ENCODE results near the gene SEMA3G.

Gene SEMA3G

GRCh38 chr3:52404391-52404790 lies 40.5 kb downstream of the SEMA3G start:
- Histone ChIP-seq H4K20me1 (ENCODE audit: control insufficient read depth, insufficient read depth, low read depth, low read length) (peaks cover 3% of the 10 kb centered on the region; the same call in 1 of the 2 replicates), H3K9me3 (ENCODE audit: control insufficient read depth, insufficient read depth, low read length) (no peaks in the 10 kb centered on the region), H3K4me2 (ENCODE audit: low read length) (no peak overlapping the region), H3K4me1 (ENCODE audit: control insufficient read depth, low read length) (peaks cover 12% of the 10 kb centered on the region), H3K9me2 (replicated peaks; ENCODE audit: control insufficient read depth, low read length) (no peaks in the 10 kb centered on the region), H3K36me3 (ENCODE audit: control insufficient read depth, low read length) (peaks cover 83% of the 10 kb centered on the region), H3F3A (ENCODE audit: control insufficient read depth, insufficient read depth) (no peaks in the 10 kb centered on the region), H3K27ac (ENCODE audit: low read depth, low read length) (no peak overlapping the region), H3K4me3 (ENCODE audit: low read length) (no peak overlapping the region), H3K79me2 (ENCODE audit: control insufficient read depth, low read length) (peaks cover 24% of the 10 kb centered on the region), H3K27me3 (ENCODE audit: control insufficient read depth, low read length) (no peaks in the 10 kb centered on the region)
- no peak for TF ChIP-seq CTCF (IDR thresholded peaks at IDR 0.05; ENCODE audit: low read depth, low read length, poor library complexity, severe bottlenecking)
- no peak for TF ChIP-seq EZH2phosphoT487 (IDR thresholded peaks at IDR 0.05; ENCODE audit: borderline replicate concordance, low read length)

GRCh38 chr3:52403955-52404354 lies 40.9 kb downstream of the SEMA3G start:
- no peaks in the 10 kb centered on the region for H3F3A ChIP-seq (ENCODE audit: control insufficient read depth, insufficient read depth)
- H3K36me3 ChIP-seq (ENCODE audit: control insufficient read depth, low read length): peaks cover 83% of the 10 kb centered on the region
- H3K4me2 ChIP-seq (ENCODE audit: low read length): no peak overlapping the region
- TF ChIP-seq CTCF (IDR thresholded peaks at IDR 0.05; ENCODE audit: low read depth, low read length, poor library complexity, severe bottlenecking): no peak
- no peak for TF ChIP-seq EZH2phosphoT487 (IDR thresholded peaks at IDR 0.05; ENCODE audit: borderline replicate concordance, low read length)
- peaks cover 8% of the 10 kb centered on the region for H3K4me1 ChIP-seq (ENCODE audit: control insufficient read depth, low read length)
- peaks cover 20% of the 10 kb centered on the region for H3K79me2 ChIP-seq (ENCODE audit: control insufficient read depth, low read length)
- no peaks in the 10 kb centered on the region for H3K9me2 ChIP-seq (replicated peaks; ENCODE audit: control insufficient read depth, low read length)
- no peak overlapping the region for H3K27ac ChIP-seq (ENCODE audit: low read depth, low read length)
- H3K4me3 ChIP-seq (ENCODE audit: low read length): no peak overlapping the region
- H3K27me3 ChIP-seq (ENCODE audit: control insufficient read depth, low read length): no peaks in the 10 kb centered on the region
- H4K20me1 ChIP-seq (ENCODE audit: control insufficient read depth, insufficient read depth, low read depth, low read length): no peaks in the 10 kb centered on the region
- no peaks in the 10 kb centered on the region for H3K9me3 ChIP-seq (ENCODE audit: control insufficient read depth, insufficient read depth, low read length)

- H3K27ac ChIP-seq (ENCODE audit: low read depth, low read length): no peak overlapping the region
- H4K20me1 ChIP-seq (ENCODE audit: control insufficient read depth, insufficient read depth, low read depth, low read length): no peaks in the 10 kb centered on the region
- no peaks in the 10 kb centered on the region for H3K9me2 ChIP-seq (replicated peaks; ENCODE audit: control insufficient read depth, low read length)
- H3K4me2 ChIP-seq (ENCODE audit: low read length): no peak overlapping the region
- H3K4me1 ChIP-seq (ENCODE audit: control insufficient read depth, low read length): peaks cover 2% of the 10 kb centered on the region
- TF ChIP-seq EZH2phosphoT487 (IDR thresholded peaks at IDR 0.05; ENCODE audit: borderline replicate concordance, low read length) (no peak), CTCF (IDR thresholded peaks at IDR 0.05; ENCODE audit: low read depth, low read length, poor library complexity, severe bottlenecking) (no peak)
- H3K27me3 ChIP-seq (ENCODE audit: control insufficient read depth, low read length): no peaks in the 10 kb centered on the region
- no peaks in the 10 kb centered on the region for H3F3A ChIP-seq (ENCODE audit: control insufficient read depth, insufficient read depth)
- H3K79me2 ChIP-seq (ENCODE audit: control insufficient read depth, low read length): peaks cover 14% of the 10 kb centered on the region
- H3K9me3 ChIP-seq (ENCODE audit: control insufficient read depth, insufficient read depth, low read length): no peaks in the 10 kb centered on the region
- H3K4me3 ChIP-seq (ENCODE audit: low read length): no peak overlapping the region
- H3K36me3 ChIP-seq (ENCODE audit: control insufficient read depth, low read length): peaks cover 79% of the 10 kb centered on the region
Measured at GRCh38 chr3:52403271-52403841, 41.5 kb downstream of the SEMA3G start.
